GM21423 (cell line): Measurements from ENCODE around the gene SIGLEC7.
"Not testable (repeated sequence)": the region's sequence is repeated elsewhere in the genome, so short reads cannot be mapped to it uniquely, and the experiment has no call there.

Source experiments
- ATAC-seq: cut with Tn5 transposase; IDR thresholded peaks from one replicate; pipeline ENCODE4 v1.9.1; 2021; ENCODE audit warnings: mild to moderate bottlenecking, moderate library complexity; ENCODE audit not compliant: unreplicated experiment

The SIGLEC7 gene

DNA sequence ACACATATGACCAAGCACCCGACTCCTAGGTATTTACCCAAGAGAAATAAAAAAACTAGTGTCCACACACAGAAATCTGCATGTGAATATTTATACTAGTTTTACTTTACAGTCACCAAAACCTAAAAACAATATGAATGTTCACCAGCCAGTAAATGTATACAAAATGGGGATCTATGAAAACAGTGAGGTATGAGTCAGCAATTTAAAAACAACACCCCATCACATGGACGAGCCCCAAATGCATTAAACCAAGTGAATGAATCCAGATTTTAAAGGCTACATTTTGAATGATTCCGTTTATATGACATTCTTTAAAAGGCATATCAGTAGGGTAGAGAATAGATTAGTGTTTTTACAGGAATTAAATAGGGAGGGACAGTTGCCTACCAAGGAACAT, 22.1 kb downstream of the SIGLEC7 start:
- no peak for ATAC-seq

DNA sequence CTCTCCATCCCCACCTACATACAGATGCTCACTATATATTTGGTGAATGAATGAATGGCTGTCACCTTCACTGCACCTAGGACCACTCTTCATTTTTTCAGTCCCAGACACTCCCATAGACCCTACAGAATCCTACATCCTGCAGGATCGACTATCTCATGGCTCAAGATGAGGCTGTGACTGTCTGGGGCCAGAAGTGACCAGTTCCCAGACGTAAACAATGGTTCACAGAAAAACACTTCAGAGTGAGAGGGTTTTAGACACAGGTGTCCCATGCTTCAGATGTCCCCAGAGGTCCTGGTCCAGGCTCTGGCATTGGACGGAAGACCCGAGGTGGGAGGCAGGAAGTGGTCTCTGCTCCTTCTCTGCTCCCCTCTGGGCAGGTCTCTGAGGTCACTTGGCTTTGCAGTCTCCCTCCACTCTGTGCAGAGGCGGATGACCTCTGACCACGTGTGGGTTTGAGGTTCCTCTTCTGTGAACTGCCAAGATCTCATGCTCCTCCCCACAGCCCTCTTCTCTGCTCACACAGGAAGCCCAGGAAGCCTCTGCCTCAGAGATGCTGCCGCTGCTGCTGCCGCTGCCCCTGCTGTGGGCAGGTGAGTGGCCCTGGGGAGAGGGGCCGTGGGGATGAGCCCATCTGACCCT, 24.9 kb downstream of the SIGLEC7 start:
- ATAC-seq, result no peak

GRCh38 chr19:51168564-51169282, 26.6 kb downstream of the SIGLEC7 start:
- ATAC-seq, result no peak

DNA sequence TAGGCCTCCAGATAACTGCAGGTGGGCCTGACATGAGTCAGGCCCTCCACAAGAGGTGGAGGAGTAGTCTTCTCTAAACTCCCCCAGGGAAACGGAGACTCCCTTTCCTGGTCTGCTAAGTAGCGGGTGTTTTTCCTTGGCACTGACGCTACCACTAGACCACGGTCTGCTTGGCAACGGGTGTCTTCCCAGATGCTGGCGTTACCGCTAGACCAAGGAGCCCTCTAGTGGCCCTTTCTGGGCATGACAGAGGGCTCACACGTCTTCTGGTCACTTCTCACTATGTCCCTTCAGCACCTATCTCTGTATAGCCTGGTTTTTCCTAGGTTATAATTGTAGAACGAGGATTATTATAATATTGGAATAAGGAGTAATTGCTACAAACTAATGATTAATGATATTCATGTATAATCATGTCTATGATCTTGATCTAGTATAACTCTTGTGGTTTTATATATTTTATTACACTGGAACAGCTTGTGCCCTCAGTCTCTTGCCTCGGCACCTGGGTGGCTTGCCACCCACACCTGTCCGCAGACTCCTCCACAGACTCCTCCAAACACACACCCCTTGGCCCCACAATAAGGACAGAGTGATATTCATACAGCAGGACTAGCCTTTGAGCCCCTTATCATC, 27.3 kb downstream of the SIGLEC7 start:
- not testable (repeated sequence) for ATAC-seq

DNA sequence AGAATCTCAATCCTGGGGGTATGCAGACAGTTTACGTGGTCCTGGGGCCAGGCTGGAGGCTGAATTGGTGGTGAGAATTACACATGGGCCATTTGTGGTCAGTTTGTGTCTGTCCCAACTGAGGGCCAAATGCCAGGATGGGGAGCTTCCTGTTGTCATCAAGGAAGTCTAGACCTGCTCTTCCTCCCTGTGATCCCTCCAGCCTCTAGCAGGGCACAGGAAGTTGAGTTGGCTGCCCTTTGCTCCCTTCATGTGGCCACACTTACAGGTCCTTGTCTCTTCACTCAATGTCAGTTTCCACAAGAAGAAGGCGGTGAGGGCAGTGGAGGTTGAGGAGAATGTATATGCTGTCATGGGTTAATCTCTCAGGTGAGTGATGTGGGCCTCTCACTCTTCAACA, 30.1 kb downstream of the SIGLEC7 start:
- ATAC-seq, result no peak

DNA sequence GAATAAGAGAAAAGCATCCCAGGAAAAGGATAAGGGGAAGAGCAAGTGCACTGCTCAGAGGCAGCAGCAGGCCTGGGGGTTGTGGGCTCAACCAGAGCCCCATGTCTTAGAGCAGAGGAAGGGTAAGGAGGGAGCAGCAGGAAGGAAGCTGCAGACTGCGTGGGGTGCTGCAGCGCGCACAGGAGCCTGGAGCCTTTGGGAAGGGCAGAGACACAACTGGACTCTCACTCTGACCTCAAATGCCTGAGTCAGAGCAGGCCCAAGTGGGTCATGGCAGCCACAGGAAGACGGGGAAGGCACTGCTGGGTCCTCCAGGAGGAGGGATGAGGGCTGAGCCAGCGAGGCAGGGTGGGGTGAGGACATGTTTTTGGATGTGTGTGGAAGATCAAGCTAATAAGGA, 31.6 kb downstream of the SIGLEC7 start:
- ATAC-seq, result no peak

- no peak for ATAC-seq
These were observed 37.2 kb downstream of the SIGLEC7 start for GRCh38 chr19:51179256-51179655.

- ATAC-seq, result no peak
These were observed 39.3 kb downstream of the SIGLEC7 start for GRCh38 chr19:51181377-51181912.

- ATAC-seq, result no peak
These were observed 39.9 kb downstream of the SIGLEC7 start for GRCh38 chr19:51181913-51182419.

DNA sequence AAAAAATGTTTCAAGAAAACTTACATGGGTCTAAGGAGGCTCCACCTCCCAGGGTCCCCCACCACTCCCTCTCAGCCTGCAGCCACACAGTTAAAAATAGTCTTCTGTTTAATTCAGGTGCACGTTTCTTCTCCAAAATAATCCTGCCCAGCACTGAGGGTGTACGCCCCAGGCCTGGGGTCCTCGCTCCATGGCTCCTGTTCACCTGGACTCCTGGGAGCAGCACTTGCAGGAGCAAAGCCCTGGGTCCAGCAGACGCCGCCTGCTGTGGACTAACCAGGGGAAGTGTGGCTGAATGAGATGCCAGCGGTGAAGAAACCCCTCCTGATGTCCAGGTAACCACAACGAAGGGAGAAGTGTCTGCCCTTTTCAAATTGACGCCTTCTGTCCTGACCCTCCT, 41.5 kb downstream of the SIGLEC7 start:
- no peak for ATAC-seq

DNA sequence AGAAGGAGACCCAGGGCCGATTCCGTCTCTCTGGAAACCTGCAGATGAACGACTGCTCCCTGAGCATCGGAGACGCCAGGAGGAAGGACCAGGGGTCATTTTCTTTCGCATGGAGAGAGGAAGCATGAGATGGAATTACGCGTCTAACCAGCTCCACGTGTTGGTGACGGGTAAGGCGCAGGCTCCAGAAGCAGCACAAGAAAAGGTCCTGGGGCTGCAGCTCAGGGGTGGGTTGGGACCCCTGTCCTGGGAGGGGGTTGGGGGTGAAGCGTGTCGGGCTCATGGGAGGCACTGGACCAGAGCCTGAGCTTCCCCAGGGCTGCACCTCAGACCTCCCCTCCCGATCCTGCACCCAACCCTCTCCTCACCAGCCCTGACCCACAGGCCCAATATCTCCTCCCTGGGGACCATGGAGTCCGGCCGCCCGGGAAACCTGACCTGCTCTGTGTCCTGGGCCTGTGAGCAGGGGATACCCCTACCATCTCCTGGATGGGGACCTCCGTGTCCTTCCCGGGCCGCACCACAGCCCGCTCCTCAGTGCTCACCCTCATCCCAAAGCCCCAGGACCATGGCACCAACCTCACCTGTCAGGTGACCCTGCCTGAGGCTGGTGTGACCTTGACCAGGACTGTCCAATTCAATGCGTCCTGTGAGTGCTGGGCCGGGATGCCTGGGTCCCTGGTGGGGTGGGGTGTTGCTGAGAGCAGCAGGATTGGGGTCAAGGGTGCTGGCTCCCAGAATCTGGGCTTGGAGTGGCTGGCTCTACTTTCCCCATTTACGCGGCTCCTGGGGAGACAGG, 43.2 kb downstream of the SIGLEC7 start:
- no peak for ATAC-seq

DNA sequence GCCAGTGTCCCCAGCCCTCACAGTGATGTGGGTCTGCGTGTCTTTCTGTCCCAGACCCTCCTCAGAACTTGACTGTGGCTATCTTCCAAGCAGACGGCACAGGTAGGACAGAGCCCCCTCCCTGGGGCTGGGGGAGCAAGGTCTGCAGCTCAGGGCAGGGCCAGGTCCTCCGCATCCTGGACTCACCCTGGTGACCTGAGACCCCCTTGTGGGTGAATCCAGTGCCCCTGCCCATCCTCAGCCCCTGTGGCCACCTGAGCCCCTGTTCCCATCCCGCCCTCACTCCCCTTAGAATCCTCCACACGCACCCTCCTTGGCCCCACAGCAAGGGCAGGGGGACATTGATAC, 43.7 kb downstream of the SIGLEC7 start:
- no peak for ATAC-seq

DNA sequence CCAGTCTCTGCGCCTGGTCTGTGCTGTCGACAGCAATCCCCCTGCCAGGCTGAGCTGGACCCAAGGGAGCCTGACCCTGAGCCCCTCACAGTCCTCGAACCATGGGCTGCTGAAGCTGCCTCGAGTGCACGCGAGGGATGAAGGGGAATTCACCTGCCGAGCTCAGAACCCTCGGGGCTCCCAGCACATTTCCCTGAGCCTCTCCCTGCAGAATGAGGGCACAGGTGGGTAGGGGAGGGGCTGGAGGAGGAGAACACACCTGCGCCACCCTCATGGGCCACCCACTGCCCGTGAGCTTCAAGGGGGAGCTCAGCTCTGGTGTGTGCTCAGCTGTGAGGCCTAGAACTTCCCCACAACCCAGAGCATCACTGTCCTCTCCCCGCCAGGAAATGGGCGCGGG, 44.2 kb downstream of the SIGLEC7 start:
- ATAC-seq, result no peak

GRCh38 chr19:51187395-51188226, 45.5 kb downstream of the SIGLEC7 start:
- no peak for ATAC-seq

- no peak for ATAC-seq
These were observed 46.1 kb downstream of the SIGLEC7 start for GRCh38 chr19:51188227-51188559.

- ATAC-seq, result no peak
These were observed 50.6 kb downstream of the SIGLEC7 start for GRCh38 chr19:51192689-51193088.

DNA sequence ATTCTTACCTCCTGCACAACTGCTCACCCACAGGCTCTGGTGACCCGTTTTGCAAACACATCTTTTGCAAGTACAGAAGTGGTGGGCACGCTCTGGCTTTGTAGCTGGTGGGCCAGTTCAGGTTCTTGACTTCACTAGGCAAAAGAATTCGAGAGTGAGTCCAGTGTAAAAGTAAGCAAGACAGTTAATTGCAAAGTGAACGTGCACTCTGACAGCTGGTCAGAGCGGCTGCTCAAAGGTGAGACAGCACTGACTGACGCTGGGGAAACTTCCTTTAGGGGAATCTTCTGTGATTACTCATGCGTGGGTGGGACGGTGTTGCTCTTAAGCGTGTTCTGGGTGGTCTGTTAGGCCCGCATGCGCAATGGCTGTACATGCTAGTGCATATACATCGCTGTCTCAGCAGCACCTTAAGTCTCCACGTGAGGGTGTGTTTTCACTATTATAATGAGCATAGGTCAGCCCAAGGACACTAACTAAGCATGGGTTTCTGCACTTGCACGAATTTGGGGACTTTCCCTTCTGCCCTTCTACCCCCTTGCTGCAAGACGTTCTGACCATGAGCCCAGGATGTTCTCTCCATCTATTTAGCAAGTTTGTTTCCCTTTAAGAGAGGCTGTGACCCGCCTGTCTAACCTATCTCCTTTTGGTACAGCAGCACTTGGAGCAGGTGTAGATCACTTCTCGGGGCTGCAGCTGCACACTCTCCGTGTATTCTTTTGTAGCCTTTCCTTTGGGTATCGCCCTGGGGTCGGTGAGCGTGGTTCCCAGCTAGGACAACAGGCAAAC, 52.6 kb downstream of the SIGLEC7 start:
- no peak for ATAC-seq

- no peak for ATAC-seq
These were observed 53.1 kb downstream of the SIGLEC7 start for GRCh38 chr19:51195316-51195586.

DNA sequence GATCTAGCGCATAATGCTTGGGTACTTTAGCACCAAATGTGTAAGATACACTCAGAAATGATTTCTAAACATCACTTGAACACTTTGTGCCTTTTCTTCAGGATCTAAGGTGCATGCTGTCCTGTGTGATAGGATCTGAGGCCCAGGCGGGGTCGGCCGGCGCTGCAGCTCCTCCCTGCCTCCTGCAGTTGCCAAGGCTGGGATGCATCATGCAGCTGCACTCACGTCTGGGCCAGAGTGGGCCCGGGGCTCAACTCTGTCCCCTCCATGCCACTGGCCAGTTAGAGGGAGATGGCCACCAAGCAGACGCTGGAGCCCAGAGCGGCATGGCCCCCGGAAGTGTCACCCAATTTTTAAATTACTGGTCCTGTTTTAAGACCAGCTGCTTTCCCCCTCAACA, 53.5 kb downstream of the SIGLEC7 start:
- ATAC-seq, result no peak

GRCh38 chr19:51196181-51196580, 54.1 kb downstream of the SIGLEC7 start:
- no peak for ATAC-seq
